HCT116 (cell line): Measurements from ENCODE around the gene SEC11A. TPM values are rescaled to one million over a fixed set of nuclear protein-coding genes. Genes with fewer than 3 reads are reported as not detected.

Experiments used
- ATAC-seq: fragments of 200-7000 bp; cut with Tn5 transposase; 2 replicates; pipeline ENCODE4 v1.9.1; 2020; ENCODE audit warnings: mild to moderate bottlenecking, moderate library complexity
- BruUV-seq: library from RNA; stranded (reverse); fragments of 400-500 nt; replicated peaks from 2 replicates; lab custom pipeline; 2021; lab: Mats Ljungman, UMichigan
- CTCF ChIA-PET: fragments of 300-600 bp; sonication (Branson Sonifier 250); formaldehyde crosslinking; loops from one replicate; lab custom pipeline; 2021; ENCODE audit warnings: antibody characterized with exemption; lab: Charles Lee
- POLR2A ChIA-PET: fragments of 300-600, 350-600 bp; sonication (Branson Sonifier 250); formaldehyde crosslinking; loops from one replicate; lab custom pipeline; 2021; ENCODE audit warnings: antibody characterized with exemption; lab: Charles Lee
- RAD21 ChIA-PET, 2 experiments: fragments of 300-600 bp; sonication (Branson Sonifier 250); formaldehyde crosslinking; loops; one replicate each; lab custom pipeline; 2023; ENCODE audit warnings: low total read pairs in 2 of 2; ENCODE audit not compliant: uncharacterized antibody in 2 of 2, unreplicated experiment in 2 of 2, low non-redundant PET in 1 of 2; lab: Charles Lee
- DNase-seq: peaks from one replicate; pipeline ENCODE4 v3.0.0-alpha.2; 2010; ENCODE audit warnings: low read depth, low spot score
- H2AFZ ChIP-seq: fragments of 200-600 bp; shearing (Covaris generic), sonication (generic); 2 replicates; pipeline ENCODE4 v1.6.1; 2017; ENCODE audit warnings: low read depth, mixed run types, mixed read lengths, antibody characterized with exemption, low read length; ENCODE audit not compliant: poor library complexity, severe bottlenecking
- H3K27ac ChIP-seq: 2 replicates; pipeline ENCODE4 v1.5.1; 2012; ENCODE audit warnings: low read depth, low read length
- H3K27me3 ChIP-seq: fragments of 200-600 bp; sonication (generic); 2 replicates; pipeline ENCODE4 v1.6.1; 2016; ENCODE audit warnings: mixed run types, low read length, mixed read lengths; ENCODE audit not compliant: insufficient read depth
- H3K36me3 ChIP-seq, 2 experiments: fragments of 200-500 bp in 1 of 2; fragments of 200-600 bp in 1 of 2; sonication (Bioruptor generic) in 1 of 2; sonication (generic) in 1 of 2; 2 replicates each; pipeline versions ENCODE4 v1.5.1 to v1.6.1; 2014 to 2016; ENCODE audit warnings: low read length in 2 of 2, inconsistent platforms in 1 of 2, mixed read lengths in 1 of 2, mixed run types in 1 of 2; ENCODE audit not compliant: insufficient read depth in 2 of 2, control insufficient read depth in 1 of 2
- H3K4me1 ChIP-seq, 2 experiments: fragments of 200-600 bp in 1 of 2; sonication (generic) in 1 of 2; 2 replicates each; pipeline versions ENCODE4 v1.5.1 to v1.6.1; 2012 to 2017; ENCODE audit warnings: low read length in 2 of 2, inconsistent platforms in 1 of 2, mild to moderate bottlenecking in 1 of 2, mixed read lengths in 1 of 2, mixed run types in 1 of 2, moderate library complexity in 1 of 2; ENCODE audit not compliant: insufficient read depth in 2 of 2, control insufficient read depth in 1 of 2
- H3K4me2 ChIP-seq: fragments of 200-600 bp; sonication (generic); 2 replicates; pipeline ENCODE4 v1.6.1; 2017; ENCODE audit warnings: mixed run types, low read length, mixed read lengths
- H3K4me3 ChIP-seq, 2 experiments: fragments of 200-600 bp in 1 of 2; sonication (generic) in 1 of 2; replicated peaks in 1 of 2; 2 replicates each; pipeline ENCODE4 v1.5.1; 2011 to 2016; ENCODE audit warnings: low read length in 2 of 2, control low read depth in 1 of 2, low read depth in 1 of 2, mild to moderate bottlenecking in 1 of 2, mixed read lengths in 1 of 2, mixed run types in 1 of 2
- H3K79me2 ChIP-seq: fragments of 200-600 bp; sonication (generic); 2 replicates; pipeline ENCODE4 v1.6.1; 2017; ENCODE audit warnings: mild to moderate bottlenecking, mixed run types, low read length, moderate library complexity, mixed read lengths; ENCODE audit not compliant: insufficient read depth
- H3K9ac ChIP-seq: fragments of 200-600 bp; sonication (generic); 2 replicates; pipeline ENCODE4 v1.6.1; 2016; ENCODE audit warnings: low read length, mixed read lengths
- H3K9me2 ChIP-seq: fragments of 200-600 bp; sonication (generic), shearing (Covaris generic); 2 replicates; pipeline ENCODE4 v1.6.1; 2017; ENCODE audit warnings: mixed run types, mild to moderate bottlenecking, moderate library complexity; ENCODE audit not compliant: insufficient read depth
- H3K9me3 ChIP-seq, 2 experiments: fragments of 200-500 bp in 1 of 2; fragments of 200-600 bp in 1 of 2; sonication (Bioruptor generic) in 1 of 2; sonication (generic) in 1 of 2; 2 replicates each; pipeline ENCODE4 v1.6.1; 2014 to 2017; ENCODE audit warnings: low read length in 2 of 2, mixed read lengths in 2 of 2, inconsistent platforms in 1 of 2, low read depth in 1 of 2, mild to moderate bottlenecking in 1 of 2, mixed run types in 1 of 2, moderate library complexity in 1 of 2; ENCODE audit not compliant: control insufficient read depth in 1 of 2, insufficient read depth in 1 of 2
- H4K20me1 ChIP-seq: fragments of 200-600 bp; sonication (generic), shearing (Covaris generic); 2 replicates; pipeline ENCODE4 v1.6.1; 2017; ENCODE audit warnings: mixed run types, mild to moderate bottlenecking, moderate library complexity; ENCODE audit not compliant: insufficient read depth
- ATF3 ChIP-seq: IDR thresholded peaks from 2 replicates; pipeline ENCODE4 v1.6.1; 2012
- CTCF ChIP-seq, 3 experiments: fragments of 200-600 bp in 1 of 3; sonication (generic) in 1 of 3; IDR thresholded peaks in 2 of 3; conservative IDR thresholded peaks in 1 of 3; 2 replicates each; pipeline ENCODE4 v1.5.1; 2012 to 2017; ENCODE audit warnings: low read depth in 2 of 3, low read length in 2 of 3, antibody characterized with exemption in 1 of 3, borderline replicate concordance in 1 of 3, control low read depth in 1 of 3, mild to moderate bottlenecking in 1 of 3, mixed read lengths in 1 of 3, mixed run types in 1 of 3, moderate library complexity in 1 of 3; ENCODE audit not compliant: insufficient read depth in 1 of 3
- MAX ChIP-seq: IDR thresholded peaks from 2 replicates; pipeline ENCODE4 v1.6.1; 2012
- ZBTB33 ChIP-seq: IDR thresholded peaks from 2 replicates; pipeline ENCODE4 v1.6.1; 2011; ENCODE audit warnings: mild to moderate bottlenecking, low read length, moderate library complexity; ENCODE audit not compliant: insufficient replicate concordance; ENCODE audit errors: extremely low read depth
- intact Hi-C: fragments of 100-400 bp; cut with micrococcal nuclease; formaldehyde crosslinking; loops from 2 replicates; pipeline ENCODE4 v1.10.0; 2022
- total RNA-seq: library from RNA; stranded (reverse); gene quantifications from one replicate; pipeline ENCODE4 v1.2.1, GENCODE V29; 2021; ENCODE audit not compliant: unreplicated experiment

Gene SEC11A
- total RNA-seq, 1 experiment from 2014 or later: 175 TPM

- H4K20me1 ChIP-seq: no peaks in the 10 kb centered on the region
- H3K27ac ChIP-seq: no peak overlapping the region
- no peaks in the 10 kb centered on the region for H3K9me2 ChIP-seq
- ATAC-seq (no peak), DNase-seq (no peak)
- ChIA-PET CTCF (no interaction called here), RAD21 (no interaction called here), POLR2A (no interaction called here)
- intact Hi-C loops: loop anchor here (10.0 kb wide), 1 partner anchor 115 kb away; no protein-coding TSS in a partner anchor
- no peak overlapping the region for H3K4me3 ChIP-seq
- no peak overlapping the region for H2AFZ ChIP-seq
- H3K4me2 ChIP-seq: no peak overlapping the region
- H3K4me1 ChIP-seq: peaks cover 11 to 22% of the 10 kb centered on the region in 2 experiments
- H3K36me3 ChIP-seq: no peaks in the 10 kb centered on the region
- no TSS peak for BruUV-seq
- H3K27me3 ChIP-seq: no peaks in the 10 kb centered on the region
- H3K79me2 ChIP-seq: no peaks in the 10 kb centered on the region
- no peak overlapping the region for H3K9ac ChIP-seq
- no peaks in the 10 kb centered on the region for H3K9me3 ChIP-seq
- TF ChIP-seq CTCF (IDR thresholded peaks at IDR 0.05 in 2 of 3, conservative IDR thresholded peaks at IDR 0.05 in 1 of 3; ENCODE audit: borderline replicate concordance in 1 of 3, insufficient read depth in 1 of 3, low read depth in 2 of 3, low read length in 2 of 3) (no peak), MAX (no peak), ZBTB33 (no peak), ATF3 (no peak)
- TF ChIP-seq, all 23 proteins: peak for 0
Observed at GRCh38 chr15:84659904-84660781, 55.8 kb downstream of the SEC11A start.
